CD8-positive, alpha-beta memory T cell (primary cell): ENCODE results near the gene ENOX1. TPM values are rescaled to one million over a fixed set of nuclear protein-coding genes. Genes with fewer than 3 reads are reported as not detected.

Source experiments
- CTCF ChIA-PET: fragments of 350-600 bp; sonication (Branson Sonifier 250); formaldehyde crosslinking; loops from one replicate; lab custom pipeline; 2021; ENCODE audit warnings: antibody characterized with exemption; lab: Charles Lee
- POLR2A ChIA-PET: fragments of 350-600 bp; sonication (Branson Sonifier 250); formaldehyde crosslinking; loops from one replicate; lab custom pipeline; 2021; ENCODE audit warnings: antibody characterized with exemption; lab: Charles Lee
- DNase-seq, 5 donors: peaks; one replicate each; pipeline versions ENCODE4 v3.0.0 to v3.0.0-alpha.2; 2020 to 2022; ENCODE audit warnings: mixed read lengths in 1 of 5
- H3K27ac ChIP-seq: one replicate; pipeline ENCODE4 v1.7.0; 2013; ENCODE audit warnings: low read depth, mild to moderate bottlenecking, low read length, moderate library complexity
- H3K27me3 ChIP-seq: 2 replicates; pipeline ENCODE4 v1.7.0; 2013; ENCODE audit warnings: low read length, mild to moderate bottlenecking; ENCODE audit not compliant: insufficient read depth, poor library complexity, severe bottlenecking
- H3K36me3 ChIP-seq: 2 replicates; pipeline ENCODE4 v1.7.0; 2013; ENCODE audit warnings: mild to moderate bottlenecking, low read length, moderate library complexity; ENCODE audit not compliant: insufficient read depth
- H3K4me1 ChIP-seq: 2 replicates; pipeline ENCODE4 v1.7.0; 2013; ENCODE audit warnings: mild to moderate bottlenecking, low read length, moderate library complexity; ENCODE audit not compliant: insufficient read depth
- H3K4me3 ChIP-seq: 2 replicates; pipeline ENCODE4 v1.7.0; 2013; ENCODE audit warnings: mild to moderate bottlenecking, low read length
- H3K9me3 ChIP-seq: 2 replicates; pipeline ENCODE4 v1.7.0; 2013; ENCODE audit warnings: mild to moderate bottlenecking, low read length
- H3K27ac Mint-ChIP-seq, 8 donors: one replicate each; pipeline ENCODE4 v1.8.0; 2020 to 2021; ENCODE audit warnings: mixed read lengths in 8 of 8, mild to moderate bottlenecking in 6 of 8, inconsistent platforms in 3 of 8, moderate library complexity in 3 of 8
- H3K27me3 Mint-ChIP-seq, 2 donors: one replicate each; pipeline ENCODE4 v1.8.0; 2020 to 2021; ENCODE audit warnings: mixed read lengths in 2 of 2, mild to moderate bottlenecking in 1 of 2, moderate library complexity in 1 of 2
- H3K36me3 Mint-ChIP-seq, 3 donors: one replicate each; pipeline ENCODE4 v1.8.0; 2020 to 2021; ENCODE audit warnings: mixed read lengths in 3 of 3, inconsistent platforms in 1 of 3, mild to moderate bottlenecking in 1 of 3
- H3K4me1 Mint-ChIP-seq, 3 donors: one replicate each; pipeline ENCODE4 v1.8.0; 2020 to 2021; ENCODE audit warnings: mixed read lengths in 3 of 3, inconsistent platforms in 1 of 3, mild to moderate bottlenecking in 1 of 3
- H3K4me3 Mint-ChIP-seq, 7 donors: one replicate each; pipeline ENCODE4 v1.8.0; 2020 to 2021; ENCODE audit warnings: mixed read lengths in 7 of 7, mild to moderate bottlenecking in 6 of 7, moderate library complexity in 4 of 7, inconsistent platforms in 2 of 7
- H3K9me3 Mint-ChIP-seq, 5 donors: one replicate each; pipeline ENCODE4 v1.8.0; 2020 to 2022; ENCODE audit warnings: mixed read lengths in 5 of 5, mild to moderate bottlenecking in 3 of 5, moderate library complexity in 2 of 5, inconsistent platforms in 1 of 5
- polyA plus RNA-seq: library from polyadenylated mRNA; unstranded; fragments of 300-500 nt; fragmentation: Illumina TruSeq; gene quantifications from one replicate; pipeline ENCODE4 v1.2.3, GENCODE V29; 2021
- total RNA-seq, 2 experiments: library from RNA; stranded (reverse); gene quantifications; one replicate each; pipeline ENCODE4 v1.2.3, GENCODE V29; 2021

ENOX1 gene
- total and polyA plus RNA-seq, 3 experiments from 2014 or later, result 0.18 to 0.29 TPM; not detected in 1

DNA sequence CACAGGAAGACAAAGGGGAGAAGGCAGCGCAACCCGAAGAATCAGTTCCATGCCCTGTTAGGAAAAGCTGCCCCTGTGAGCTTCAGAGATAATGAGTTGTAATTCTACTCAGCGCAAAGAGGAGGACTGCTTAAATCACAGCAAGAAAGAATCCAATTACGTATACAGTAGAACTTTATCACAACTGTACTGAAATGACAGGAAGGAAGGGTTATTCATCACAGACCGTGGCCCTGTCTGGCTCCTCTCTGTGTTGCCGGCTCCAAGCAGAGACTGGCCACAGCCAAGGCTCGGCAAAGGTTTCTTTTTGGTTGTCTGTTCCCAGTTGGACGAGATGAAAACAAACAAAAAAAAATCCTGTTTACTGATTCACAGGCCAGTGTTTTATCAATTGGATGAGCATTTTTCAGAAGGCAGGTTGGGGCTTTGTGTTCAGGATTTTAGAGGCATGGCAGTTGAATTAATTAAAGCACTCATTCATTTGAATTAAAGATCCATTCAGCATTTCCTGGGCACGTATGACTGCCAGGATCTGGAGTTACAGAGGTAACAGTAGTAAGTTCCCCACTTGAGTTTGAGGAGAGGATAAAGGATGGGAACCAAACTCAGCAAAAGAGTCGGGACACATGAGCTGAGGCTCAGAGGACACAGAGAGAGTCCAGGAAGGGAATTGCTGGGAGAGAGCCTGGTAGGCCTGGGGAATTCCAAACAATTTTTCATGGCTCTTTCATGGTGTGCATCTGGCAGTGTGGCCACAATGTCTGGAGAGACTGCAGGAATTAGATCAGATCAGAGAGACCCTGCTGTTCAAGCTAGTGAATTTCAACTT, 422.3 kb downstream of the ENOX1 start:
- H3K27me3 ChIP-seq, result no peaks in the 10 kb centered on the region
- ChIA-PET CTCF (no interaction called here), POLR2A (no interaction called here)
- Mint-ChIP-seq H3K36me3 (no peaks in the 10 kb centered on the region), H3K27me3 (no peaks in the 10 kb centered on the region), H3K9me3 (no peaks in the 10 kb centered on the region), H3K27ac (no peak overlapping the region), H3K4me3 (no peak overlapping the region), H3K4me1 (peaks cover 15 to 23% (median 22%) of the 10 kb centered on the region in 3 donors)
- H3K9me3 ChIP-seq, result no peaks in the 10 kb centered on the region
- H3K36me3 ChIP-seq, result no peaks in the 10 kb centered on the region
- no peak overlapping the region for H3K4me3 ChIP-seq
- DNase-seq, result no peak
- peaks cover 7% of the 10 kb centered on the region for H3K4me1 ChIP-seq
- H3K27ac ChIP-seq, result no peak overlapping the region

DNA sequence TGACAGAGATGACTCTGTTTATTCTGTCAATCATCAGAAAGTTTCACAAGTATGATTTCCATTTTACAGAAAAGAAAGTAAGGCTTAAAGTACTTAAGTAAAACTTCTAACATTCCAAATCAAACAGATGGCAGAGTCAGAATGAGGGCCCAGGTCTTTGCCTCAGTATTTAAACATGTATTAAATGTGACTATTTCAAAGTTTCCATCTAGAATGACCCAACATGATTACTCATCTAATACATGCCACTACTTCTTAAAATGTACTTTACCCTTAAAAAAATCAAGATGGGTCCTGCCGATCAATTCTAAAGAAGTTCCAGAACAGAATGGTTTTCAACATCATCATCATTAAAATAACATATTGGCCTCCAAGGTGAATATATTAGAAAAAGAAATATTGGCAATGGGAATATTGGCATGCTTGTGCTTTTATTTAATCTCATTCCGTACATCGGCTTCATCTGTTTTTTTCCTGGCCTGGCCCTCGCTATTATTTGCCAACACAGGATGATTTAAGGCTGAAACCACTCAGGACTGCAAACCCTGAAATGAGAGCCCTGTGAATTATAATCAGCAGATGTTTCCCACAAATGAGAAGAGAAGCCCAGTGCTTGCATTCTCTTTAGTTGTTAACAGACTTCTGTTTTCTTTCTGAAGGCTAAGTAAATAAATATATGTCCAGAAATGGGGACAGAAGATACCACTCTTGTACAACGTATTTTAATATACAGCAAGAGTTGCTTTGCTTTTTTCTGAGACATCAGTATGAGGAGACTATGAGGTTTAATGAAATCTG, 423.4 kb downstream of the ENOX1 start:
- Histone ChIP-seq H3K36me3 (no peaks in the 10 kb centered on the region), H3K27ac (no peak overlapping the region), H3K9me3 (no peaks in the 10 kb centered on the region), H3K4me1 (peaks cover 2% of the 10 kb centered on the region), H3K4me3 (no peak overlapping the region), H3K27me3 (no peaks in the 10 kb centered on the region)
- ChIA-PET CTCF (no interaction called here), POLR2A (no interaction called here)
- no peak overlapping the region for H3K27ac Mint-ChIP-seq
- no peaks in the 10 kb centered on the region for H3K27me3 Mint-ChIP-seq
- DNase-seq, result no peak
- no peaks in the 10 kb centered on the region for H3K36me3 Mint-ChIP-seq
- no peak overlapping the region for H3K4me3 Mint-ChIP-seq
- peaks cover 11 to 13% (median 13%) of the 10 kb centered on the region in 3 donors for H3K4me1 Mint-ChIP-seq
- no peaks in the 10 kb centered on the region for H3K9me3 Mint-ChIP-seq

DNA sequence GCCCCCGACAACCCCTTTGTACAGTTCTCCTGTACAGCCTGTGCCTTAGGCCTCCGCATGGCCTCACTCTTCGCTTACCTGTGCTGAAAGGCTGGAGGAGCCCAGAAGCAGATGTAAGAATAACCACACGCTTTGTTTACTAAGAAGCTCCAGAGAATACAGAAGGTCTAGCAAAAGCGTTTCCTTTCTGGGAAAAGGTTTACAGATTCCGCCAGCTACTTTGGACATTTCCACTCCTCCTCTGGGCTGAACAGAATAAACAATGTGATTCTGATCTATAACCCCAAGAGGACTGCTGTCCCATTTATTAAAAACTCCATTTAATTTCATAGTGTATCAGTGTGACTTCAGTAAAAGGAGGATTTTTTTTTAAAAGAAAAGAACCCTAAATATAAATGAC, 424.2 kb downstream of the ENOX1 start:
- Mint-ChIP-seq H3K27me3 (no peaks in the 10 kb centered on the region), H3K27ac (no peak overlapping the region), H3K36me3 (no peaks in the 10 kb centered on the region), H3K4me1 (peaks cover 4 to 5% (median 5%) of the 10 kb centered on the region in 3 donors), H3K9me3 (no peaks in the 10 kb centered on the region), H3K4me3 (no peak overlapping the region)
- CTCF ChIA-PET, result no interaction called here
- H3K4me3 ChIP-seq, result no peak overlapping the region
- no peak overlapping the region for H3K27ac ChIP-seq
- no peaks in the 10 kb centered on the region for H3K9me3 ChIP-seq
- POLR2A ChIA-PET, result no interaction called here
- no peaks in the 10 kb centered on the region for H3K36me3 ChIP-seq
- no peak for DNase-seq
- H3K4me1 ChIP-seq, result no peaks in the 10 kb centered on the region
- no peaks in the 10 kb centered on the region for H3K27me3 ChIP-seq

DNA sequence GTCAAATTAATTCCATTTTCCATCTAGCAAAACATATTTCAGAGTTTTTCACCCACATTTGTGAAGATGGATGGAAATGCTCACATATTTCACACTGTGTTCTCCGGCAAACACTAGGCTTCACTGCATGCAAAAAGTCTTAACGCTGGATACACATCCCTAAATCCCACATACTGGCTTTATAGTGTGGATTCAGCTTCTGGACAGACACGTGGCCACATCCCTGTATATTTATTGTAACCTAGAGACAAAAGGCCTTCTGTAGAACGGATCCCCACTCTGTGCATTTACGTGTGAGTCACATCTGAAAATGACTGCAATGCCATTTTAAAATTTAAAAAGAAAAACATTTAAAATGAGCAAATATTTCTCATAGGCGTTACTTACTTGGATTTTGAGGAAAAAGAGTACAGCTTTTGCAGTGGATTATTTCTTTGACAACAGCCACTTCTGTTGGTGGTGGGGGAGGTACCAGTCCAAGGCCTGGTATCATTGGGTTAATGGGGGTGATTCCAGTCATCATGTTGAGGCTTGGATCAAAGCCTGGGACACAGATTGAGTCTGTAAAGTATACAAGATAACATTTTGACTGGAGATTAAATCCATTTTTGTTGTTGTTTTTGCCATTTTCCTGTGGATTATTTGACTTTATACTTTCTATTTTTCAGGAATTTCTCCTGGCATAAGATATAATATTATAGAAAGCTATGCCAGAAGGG, 425.7 kb downstream of the ENOX1 start:
- no peaks in the 10 kb centered on the region for H3K4me1 ChIP-seq
- H3K27ac ChIP-seq, result no peak overlapping the region
- no peaks in the 10 kb centered on the region for H3K9me3 ChIP-seq
- H3K27me3 Mint-ChIP-seq, result no peaks in the 10 kb centered on the region
- H3K27ac Mint-ChIP-seq, result no peak overlapping the region
- DNase-seq, result no peak
- no peaks in the 10 kb centered on the region for H3K9me3 Mint-ChIP-seq
- H3K4me3 Mint-ChIP-seq, result no peak overlapping the region
- H3K27me3 ChIP-seq, result no peaks in the 10 kb centered on the region
- CTCF ChIA-PET, result no interaction called here
- POLR2A ChIA-PET, result no interaction called here
- no peaks in the 10 kb centered on the region for H3K36me3 ChIP-seq
- no peak overlapping the region for H3K4me3 ChIP-seq
- no peaks in the 10 kb centered on the region for H3K36me3 Mint-ChIP-seq
- H3K4me1 Mint-ChIP-seq, result no peaks in the 10 kb centered on the region

DNA sequence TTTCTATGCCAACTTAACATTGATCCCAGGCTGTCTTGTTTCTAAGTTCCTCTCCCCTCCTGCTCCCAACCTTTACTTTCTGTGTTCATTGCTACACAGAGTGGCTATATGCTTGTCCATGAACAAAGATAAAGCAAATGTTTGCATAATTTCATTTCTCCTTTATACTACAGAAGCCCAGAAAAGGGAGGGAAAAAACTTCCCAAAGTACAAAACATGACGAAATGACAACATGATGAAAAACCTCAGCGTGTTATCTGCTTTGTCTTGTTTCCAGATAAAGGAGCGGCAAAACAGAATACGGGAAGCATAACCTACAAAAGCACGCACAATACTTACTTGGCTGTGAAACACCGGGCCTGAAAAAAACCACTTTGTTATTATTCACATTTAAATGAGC, 426.6 kb downstream of the ENOX1 start:
- no peaks in the 10 kb centered on the region for H3K9me3 Mint-ChIP-seq
- H3K4me1 Mint-ChIP-seq, result no peaks in the 10 kb centered on the region
- Histone ChIP-seq H3K27me3 (no peaks in the 10 kb centered on the region), H3K36me3 (no peaks in the 10 kb centered on the region), H3K4me3 (no peak overlapping the region), H3K4me1 (no peaks in the 10 kb centered on the region), H3K27ac (no peak overlapping the region), H3K9me3 (no peaks in the 10 kb centered on the region)
- no peak for DNase-seq
- CTCF ChIA-PET, result no interaction called here
- POLR2A ChIA-PET, result no interaction called here
- H3K27me3 Mint-ChIP-seq, result no peaks in the 10 kb centered on the region
- no peak overlapping the region for H3K27ac Mint-ChIP-seq
- no peak overlapping the region for H3K4me3 Mint-ChIP-seq
- no peaks in the 10 kb centered on the region for H3K36me3 Mint-ChIP-seq

DNA sequence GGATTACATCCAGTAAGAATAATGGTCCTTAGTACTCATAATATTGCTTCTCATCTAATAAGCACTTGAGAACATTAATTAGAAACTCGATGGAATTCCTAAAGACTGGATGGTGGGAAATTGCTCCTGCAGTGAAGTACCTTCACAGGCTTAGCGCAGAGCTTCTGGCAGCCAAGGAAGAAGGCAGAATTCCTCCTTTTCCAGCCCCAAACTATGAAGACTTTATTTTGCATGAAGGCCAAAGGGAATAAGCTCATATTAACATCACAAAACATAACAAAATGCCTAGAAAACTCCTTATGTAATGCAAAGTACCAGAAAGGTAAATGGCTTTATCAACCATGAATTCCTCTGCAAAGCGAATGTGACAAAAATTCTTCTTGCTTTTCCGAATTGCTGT, 427.2 kb downstream of the ENOX1 start:
- CTCF ChIA-PET, result no interaction called here
- no peak overlapping the region for H3K27ac ChIP-seq
- Mint-ChIP-seq H3K4me1 (no peaks in the 10 kb centered on the region), H3K27ac (peak overlapping the region in 1 of 8 donors; percentile 38), H3K27me3 (no peaks in the 10 kb centered on the region), H3K36me3 (no peaks in the 10 kb centered on the region), H3K4me3 (no peak overlapping the region), H3K9me3 (no peaks in the 10 kb centered on the region)
- H3K27me3 ChIP-seq, result no peaks in the 10 kb centered on the region
- no peak for DNase-seq
- no peaks in the 10 kb centered on the region for H3K9me3 ChIP-seq
- H3K4me1 ChIP-seq, result no peaks in the 10 kb centered on the region
- H3K36me3 ChIP-seq, result no peaks in the 10 kb centered on the region
- H3K4me3 ChIP-seq, result no peak overlapping the region
- POLR2A ChIA-PET, result no interaction called here

DNA sequence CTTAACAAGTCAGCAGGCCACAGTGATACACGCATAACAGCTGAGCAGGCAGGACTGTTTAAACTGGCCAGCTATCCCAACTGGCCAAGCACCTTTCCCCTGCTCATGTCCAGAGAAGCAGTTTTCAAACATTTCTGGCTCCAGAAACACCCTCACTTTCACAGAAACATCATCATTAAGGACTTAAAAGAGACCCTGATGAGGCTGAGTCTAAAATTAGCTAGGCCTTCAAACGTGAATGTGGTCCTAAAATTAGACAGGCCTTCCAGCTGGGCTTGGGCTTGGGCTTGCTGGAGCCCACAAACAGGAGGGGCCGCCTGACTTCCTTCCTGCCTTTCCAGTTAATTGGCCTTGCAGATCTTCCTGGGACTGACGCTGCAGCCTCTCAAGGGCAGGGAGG, 429.2 kb downstream of the ENOX1 start:
- Histone ChIP-seq H3K9me3 (no peaks in the 10 kb centered on the region), H3K4me3 (no peak overlapping the region), H3K27me3 (no peaks in the 10 kb centered on the region), H3K4me1 (no peaks in the 10 kb centered on the region), H3K27ac (no peak overlapping the region), H3K36me3 (no peaks in the 10 kb centered on the region)
- ChIA-PET CTCF (no interaction called here), POLR2A (no interaction called here)
- Mint-ChIP-seq H3K27ac (no peak overlapping the region), H3K4me1 (no peaks in the 10 kb centered on the region), H3K9me3 (no peaks in the 10 kb centered on the region), H3K4me3 (no peak overlapping the region), H3K27me3 (no peaks in the 10 kb centered on the region), H3K36me3 (no peaks in the 10 kb centered on the region)
- DNase-seq, result no peak

DNA sequence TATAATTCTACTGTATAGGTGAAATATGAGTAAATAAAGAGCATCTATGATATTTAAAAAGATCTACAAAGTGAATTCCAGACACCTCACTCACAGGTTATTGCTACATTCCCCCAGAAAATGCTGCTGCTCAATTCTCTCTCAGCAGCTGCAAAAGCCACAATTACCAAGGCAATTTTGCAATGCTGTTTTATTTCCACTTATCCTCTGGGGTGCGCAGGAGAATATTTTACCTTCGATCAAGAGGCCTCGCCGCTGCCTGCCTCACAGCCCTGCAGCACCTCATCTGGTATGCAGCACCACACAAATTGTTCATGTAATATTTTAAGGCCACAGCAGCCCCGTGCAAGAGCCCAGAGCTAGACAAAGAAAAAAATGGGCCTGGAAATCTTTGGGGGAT, 430.2 kb downstream of the ENOX1 start:
- CTCF ChIA-PET, result no interaction called here
- H3K9me3 ChIP-seq, result no peaks in the 10 kb centered on the region
- H3K4me1 ChIP-seq, result no peaks in the 10 kb centered on the region
- no peak overlapping the region for H3K4me3 Mint-ChIP-seq
- H3K27me3 Mint-ChIP-seq, result peaks cover 0 to 4% of the 10 kb centered on the region in 2 donors
- no peaks in the 10 kb centered on the region for H3K4me1 Mint-ChIP-seq
- no peak overlapping the region for H3K4me3 ChIP-seq
- H3K27ac ChIP-seq, result no peak overlapping the region
- H3K36me3 ChIP-seq, result no peaks in the 10 kb centered on the region
- H3K36me3 Mint-ChIP-seq, result no peaks in the 10 kb centered on the region
- POLR2A ChIA-PET, result no interaction called here
- no peaks in the 10 kb centered on the region for H3K27me3 ChIP-seq
- no peak overlapping the region for H3K27ac Mint-ChIP-seq
- no peak for DNase-seq
- no peaks in the 10 kb centered on the region for H3K9me3 Mint-ChIP-seq
